ENCODE results near the gene ROBO1.
A peak's percentile ranks its signal among the peaks of the same experiment; 100 is the strongest.

The ROBO1 gene

DNA sequence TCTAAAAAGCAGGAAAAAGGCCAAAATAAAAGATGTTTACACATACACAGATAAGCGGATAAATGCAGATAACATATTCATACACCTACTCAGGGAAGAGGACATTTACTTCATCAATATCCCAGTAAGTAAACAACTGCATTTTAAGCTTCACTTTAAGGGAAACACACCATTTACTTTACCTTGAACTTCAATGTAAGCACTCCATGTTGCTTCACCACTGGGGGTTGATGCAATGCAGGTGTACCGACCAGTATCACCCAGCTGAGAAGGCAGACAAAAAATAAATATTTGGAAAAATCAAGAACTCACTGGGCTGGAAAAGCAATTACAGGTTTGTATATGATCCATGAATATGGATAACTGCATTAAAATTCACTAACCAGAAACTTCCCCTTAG lies 1099.5 kb downstream of the ROBO1 start:
- no peak overlapping the region for H3K4me3 ChIP-seq (ENCODE audit: low read depth, low read length)
- TF ChIP-seq CTCF (IDR thresholded peaks at IDR 0.05; ENCODE audit: low read depth, low read length), result no peak

GRCh38 chr3:78666470-78666800 lies 1101.4 kb downstream of the ROBO1 start:
- no peak overlapping the region for H3K4me3 ChIP-seq (ENCODE audit: low read depth, low read length)
- TF ChIP-seq CTCF (IDR thresholded peaks at IDR 0.05; ENCODE audit: low read depth, low read length), result no peak

DNA sequence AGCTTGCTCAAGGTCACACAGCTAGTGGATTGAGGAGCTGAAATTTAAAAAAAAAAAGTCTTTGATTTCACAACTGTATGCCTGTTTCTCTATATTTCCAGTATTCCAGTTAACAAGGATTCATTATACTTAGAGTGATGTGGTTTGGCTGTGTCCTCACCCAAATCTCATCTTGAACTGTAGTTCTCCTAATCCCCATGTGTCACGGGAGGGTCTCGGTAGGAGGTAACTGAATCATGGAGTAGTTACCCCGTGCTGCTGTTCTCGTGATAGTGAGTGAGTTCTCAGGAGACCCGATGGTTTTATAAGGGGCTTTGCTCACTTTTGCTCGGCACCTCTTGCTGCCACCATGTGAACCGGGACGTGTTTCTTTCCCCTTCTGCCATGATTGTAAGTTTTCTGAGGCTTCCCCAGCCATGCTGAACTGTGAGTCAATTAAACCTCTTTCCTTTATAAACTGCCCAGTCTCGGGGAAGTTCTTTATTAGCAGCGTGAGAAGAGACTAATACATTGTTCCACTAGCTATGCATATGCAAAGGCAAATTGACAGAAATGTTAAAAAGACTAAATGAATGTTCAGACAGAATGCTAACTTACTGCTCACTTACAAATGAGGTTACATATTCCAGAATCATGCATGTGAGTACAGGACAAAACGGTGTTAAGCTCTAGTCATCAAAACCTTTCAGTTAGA lies 1101.9 kb downstream of the ROBO1 start:
- no peak overlapping the region for H3K4me3 ChIP-seq (ENCODE audit: low read depth, low read length)
- TF ChIP-seq CTCF (IDR thresholded peaks at IDR 0.05; ENCODE audit: low read depth, low read length), result no peak

GRCh38 chr3:78665101-78665500 lies 1102.7 kb downstream of the ROBO1 start:
- no peak for TF ChIP-seq CTCF (IDR thresholded peaks at IDR 0.05; ENCODE audit: low read depth, low read length)
- no peak overlapping the region for H3K4me3 ChIP-seq (ENCODE audit: low read depth, low read length)

- no peak for TF ChIP-seq CTCF (IDR thresholded peaks at IDR 0.05; ENCODE audit: low read depth, low read length)
- no peak overlapping the region for H3K4me3 ChIP-seq (ENCODE audit: low read depth, low read length)
Measured at GRCh38 chr3:78660957-78661356, 1106.8 kb downstream of the ROBO1 start.

- H3K4me3 ChIP-seq (ENCODE audit: low read depth, low read length), result no peak overlapping the region
- peak; percentile 43; the same call in 1 of the 2 replicates for TF ChIP-seq CTCF (IDR thresholded peaks at IDR 0.05; ENCODE audit: low read depth, low read length)
Measured at GRCh38 chr3:78659386-78659987, 1108.3 kb downstream of the ROBO1 start.

DNA sequence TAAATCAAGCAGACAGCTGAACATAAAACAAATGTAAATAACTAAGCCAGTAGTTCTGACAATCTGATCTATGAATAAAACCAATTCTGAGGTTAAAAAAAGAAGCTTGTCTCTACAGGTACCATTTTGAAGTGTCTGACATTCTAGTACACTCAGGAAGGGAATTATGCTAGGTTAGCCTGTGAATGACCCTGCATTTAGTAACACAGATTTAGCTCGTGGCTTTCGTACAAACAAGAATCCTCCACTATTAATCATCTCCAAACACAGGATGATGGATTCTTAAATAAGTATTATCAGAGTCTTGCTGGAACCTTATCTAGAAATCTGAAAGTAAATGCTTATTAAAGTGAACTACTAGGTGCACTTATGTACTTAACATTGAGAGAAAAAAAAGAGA lies 1120.1 kb downstream of the ROBO1 start:
- TF ChIP-seq CTCF (IDR thresholded peaks at IDR 0.05; ENCODE audit: low read depth, low read length), result no peak
- H3K4me3 ChIP-seq (ENCODE audit: low read depth, low read length), result no peak overlapping the region
